K562 (cell line): ENCODE data around the gene STRIP1. TPM values are rescaled to one million over a fixed set of nuclear protein-coding genes. Genes with fewer than 3 reads are reported as not detected.

ENCODE experiments used
- ARID3B ChIP-seq: fragments of 250-450 bp; sonication (Bioruptor Pico); IDR thresholded peaks from 2 replicates; pipeline ENCODE4 v1.4.0; 2020; ENCODE audit warnings: borderline replicate concordance
- HIVEP1 ChIP-seq: fragments of 250-450 bp; sonication (Bioruptor Pico); IDR thresholded peaks from 2 replicates; pipeline ENCODE4 v1.4.0; 2020; ENCODE audit warnings: mild to moderate bottlenecking
- ILK ChIP-seq: fragments of 450-650 bp; IDR thresholded peaks from 2 replicates; pipeline ENCODE4 v1.6.1; 2016; ENCODE audit warnings: missing genetic modification characterization, low read depth, mild to moderate bottlenecking, missing compliant biosample characterization, moderate library complexity, borderline replicate concordance
- L3MBTL2 ChIP-seq: fragments of 450-650 bp; IDR thresholded peaks from 2 replicates; pipeline ENCODE4 v1.6.1; 2016; ENCODE audit warnings: mild to moderate bottlenecking, moderate library complexity
- MCM5 ChIP-seq: fragments of 450-650 bp; IDR thresholded peaks from 2 replicates; pipeline ENCODE4 v1.6.1; 2016; ENCODE audit warnings: low read depth
- MEIS2 ChIP-seq: fragments of 450-650 bp; IDR thresholded peaks from 2 replicates; pipeline ENCODE4 v1.6.1; 2014; ENCODE audit warnings: mild to moderate bottlenecking; ENCODE audit not compliant: partially characterized antibody
- NR2C1 ChIP-seq, 2 experiments: fragments of 450-650 bp; IDR thresholded peaks; 2 replicates each; pipeline ENCODE4 v1.6.1; 2017; ENCODE audit warnings: mild to moderate bottlenecking in 2 of 2, antibody characterized with exemption in 1 of 2, inconsistent platforms in 1 of 2, missing compliant biosample characterization in 1 of 2, missing genetic modification characterization in 1 of 2
- SMAD3 ChIP-seq: fragments of 450-650 bp; formaldehyde crosslinking; conservative IDR thresholded peaks from 2 replicates; pipeline ENCODE4 v1.4.0; 2020; ENCODE audit warnings: mild to moderate bottlenecking
- TCF7L2 ChIP-seq: fragments of 150-350 bp; IDR thresholded peaks from 2 replicates; pipeline ENCODE4 v1.6.1; 2016; ENCODE audit warnings: low read depth, mild to moderate bottlenecking, low read length, moderate library complexity
- ZNF407 ChIP-seq: fragments of 450-650 bp; IDR thresholded peaks from 2 replicates; pipeline ENCODE4 v1.6.1; 2016; ENCODE audit warnings: low read depth
- polyA plus RNA-seq, 8 experiments: library from polyadenylated mRNA; depleted of rRNA in 4 of 8; stranded (reverse) in 5 of 8; unstranded in 3 of 8; fragments of >200 nt; fragmentation: Nextera tagmentation in 2 of 8; fragmentation: Illumina TruSeq in 1 of 8; extraction: Ambion mirVana in 2 of 8; extraction: Trizol in 1 of 8; gene quantifications; 2 replicates each; pipeline versions ENCODE4 v1.2.1 to v1.2.3, GENCODE V29; 2011 to 2014; ENCODE audit warnings: inconsistent platforms in 1 of 8, missing spikeins in 1 of 8
- total RNA-seq, 7 experiments: library from RNA; depleted of rRNA in 6 of 7; stranded (reverse); fragments of >200 nt in 6 of 7; fragmentation: Illumina TruSeq in 2 of 7; extraction: Trizol in 2 of 7; gene quantifications; 2 replicates each; pipeline versions ENCODE4 v1.2.1 to v1.2.3, GENCODE V29; 2011 to 2021; ENCODE audit warnings: low replicate concordance in 1 of 7
- TF ChIP-seq, protein P1 (sequence below): fragments of 250-450 bp; sonication (Bioruptor Pico); IDR thresholded peaks from 2 replicates; pipeline ENCODE4 v1.5.0; 2021; ENCODE audit warnings: mild to moderate bottlenecking, moderate library complexity

Gene STRIP1
- total and polyA plus RNA-seq, 9 of the 15 experiments (the other 6 are each of a cell fraction or from before 2014, with no cell fraction given), result 9.9 to 42.3 (median 32.0) TPM

GRCh38 chr1:110034451-110035235, at the start of gene STRIP1 (continued):
- TF ChIP-seq, protein P1, sequence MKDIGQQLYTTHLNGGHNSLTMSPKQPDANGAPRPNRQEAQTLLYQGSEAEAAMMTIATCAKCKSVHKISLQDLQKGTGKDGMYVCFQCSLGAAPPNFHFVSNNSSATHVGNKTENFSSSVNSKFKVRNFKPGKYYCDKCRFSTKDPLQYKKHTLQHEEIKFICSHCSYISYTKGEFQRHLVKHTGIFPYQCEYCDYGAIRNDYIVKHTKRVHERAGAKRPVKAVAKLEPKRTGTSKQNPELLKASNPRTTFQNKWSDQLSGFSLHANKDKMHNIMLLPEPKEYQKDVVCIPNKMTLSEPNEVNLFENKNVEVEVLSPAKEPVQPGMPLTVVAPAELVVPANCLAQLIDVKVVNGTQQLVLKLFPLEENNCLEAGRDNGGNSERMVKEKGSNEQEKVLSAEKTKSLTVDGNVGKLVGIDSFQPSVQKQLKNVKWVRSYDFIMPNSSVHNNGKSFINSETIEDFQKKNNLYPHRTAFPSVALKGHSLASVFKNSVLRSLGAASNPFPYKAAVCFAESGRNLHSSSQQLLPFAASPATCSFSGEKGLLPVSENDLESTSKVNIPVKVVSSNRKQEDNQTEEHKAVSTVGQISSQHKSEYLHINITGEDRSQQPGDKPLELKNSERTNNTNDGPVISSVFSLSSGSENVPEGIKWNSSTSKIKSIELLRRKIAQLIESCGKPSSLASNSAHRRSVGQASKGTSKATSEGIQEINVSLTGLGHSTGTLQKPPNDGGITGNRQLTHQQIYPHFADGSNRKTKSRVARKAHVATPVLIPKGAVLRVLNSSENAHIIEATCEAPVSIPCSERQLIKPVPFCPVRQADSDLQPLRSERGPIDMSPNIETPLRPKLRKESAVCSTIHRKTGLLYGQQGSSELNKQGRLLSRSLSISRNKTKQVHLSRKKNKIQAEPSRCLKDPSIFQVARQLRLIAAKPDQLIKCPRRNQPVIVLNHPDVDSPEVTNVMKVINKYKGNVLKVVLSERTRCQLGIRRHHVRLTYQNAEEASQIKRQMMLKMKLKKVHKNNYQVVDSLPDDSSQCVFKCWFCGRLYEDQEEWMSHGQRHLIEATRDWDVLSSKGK (CRISPR knock-in tag), result no peak
- TF ChIP-seq ZNF407 (no peak), HIVEP1 (no peak), ILK (tag) (no peak), NR2C1 (IDR thresholded peaks at IDR 0.05) (peak; percentile 91), NR2C1 (tag; IDR thresholded peaks at IDR 0.05) (peak; percentile 75), MEIS2 (no peak), TCF7L2 (0 out of 2 replicates have a peak, but pooled peaks have one; percentile 41), L3MBTL2 (peak; percentile 54), SMAD3 (peak; percentile 83), MCM5 (no peak), ARID3B (CRISPR knock-in tag) (no peak)
